ENCODE results near the gene LIMCH1.

The LIMCH1 gene

GRCh38 chr4:41532882-41533281 is 5.1 kb upstream of the LIMCH1 start:
- DNase-seq: no peak

GRCh38 chr4:41533680-41534079 is 4.3 kb upstream of the LIMCH1 start:
- DNase-seq: no peak

GRCh38 chr4:41534404-41534803 is 3.6 kb upstream of the LIMCH1 start:
- no peak for DNase-seq

- no peak for DNase-seq
Measured at GRCh38 chr4:41535911-41536371, 2.0 kb upstream of the LIMCH1 start.

- DNase-seq: no peak
Measured at GRCh38 chr4:41537292-41537890, 566 bp upstream of the LIMCH1 start.

GRCh38 chr4:41538887-41539498 is 1.0 kb downstream of the LIMCH1 start:
- DNase-seq: no peak

GRCh38 chr4:41539711-41540110 is 1.8 kb downstream of the LIMCH1 start:
- DNase-seq: no peak

GRCh38 chr4:41540687-41541086 is 2.7 kb downstream of the LIMCH1 start:
- no peak for DNase-seq

- DNase-seq: no peak
Measured at GRCh38 chr4:41541687-41542094, 3.7 kb downstream of the LIMCH1 start.

GRCh38 chr4:41542526-41543275 is 4.7 kb downstream of the LIMCH1 start:
- DNase-seq: no peak

GRCh38 chr4:41545238-41545637 is 7.3 kb downstream of the LIMCH1 start:
- DNase-seq: no peak

GRCh38 chr4:41546638-41547037 is 8.7 kb downstream of the LIMCH1 start:
- DNase-seq: no peak

- DNase-seq: no peak
Measured at GRCh38 chr4:41548305-41548880, 10.4 kb downstream of the LIMCH1 start.

GRCh38 chr4:41549478-41549877 is 11.5 kb downstream of the LIMCH1 start:
- no peak for DNase-seq

GRCh38 chr4:41550308-41550707 is 12.4 kb downstream of the LIMCH1 start:
- no peak for DNase-seq

- no peak for DNase-seq
Measured at GRCh38 chr4:41551536-41551935, 13.6 kb downstream of the LIMCH1 start.

GRCh38 chr4:41554905-41555304 is 16.9 kb downstream of the LIMCH1 start:
- DNase-seq: no peak

GRCh38 chr4:41556526-41556925 is 18.6 kb downstream of the LIMCH1 start:
- DNase-seq: no peak

- no peak for DNase-seq
Measured at GRCh38 chr4:41559940-41560516, 22.1 kb downstream of the LIMCH1 start.

GRCh38 chr4:41561244-41561643 is 23.3 kb downstream of the LIMCH1 start:
- DNase-seq: no peak

GRCh38 chr4:41567186-41567585 is 29.2 kb downstream of the LIMCH1 start:
- DNase-seq: no peak

GRCh38 chr4:41568363-41568762 is 30.4 kb downstream of the LIMCH1 start:
- no peak for DNase-seq

GRCh38 chr4:41569961-41570360 is 32.0 kb downstream of the LIMCH1 start:
- DNase-seq: no peak

Measured in activated CD4-positive, alpha-beta T cell treated with anti-CD3 and anti-CD28 coated beads for 4 hours (primary cell).